Renal pelvis (tissue), 4 donors: Measurements from ENCODE around the gene CANX. TPM values are rescaled to one million over a fixed set of nuclear protein-coding genes. Genes with fewer than 3 reads are reported as not detected.

Experiments used
- DNase-seq: peaks from one replicate; pipeline ENCODE4 v3.0.0-alpha.2; 2013
- polyA plus RNA-seq, 3 donors: library from polyadenylated mRNA; unstranded; fragments of 120-200 nt; gene quantifications; one replicate each; pipeline ENCODE4 v1.2.1, GENCODE V29; 2013; ENCODE audit not compliant: insufficient read length in 3 of 3

CANX gene
- polyA plus RNA-seq, 3 donors: 495 to 588 (median 505) TPM

DNA sequence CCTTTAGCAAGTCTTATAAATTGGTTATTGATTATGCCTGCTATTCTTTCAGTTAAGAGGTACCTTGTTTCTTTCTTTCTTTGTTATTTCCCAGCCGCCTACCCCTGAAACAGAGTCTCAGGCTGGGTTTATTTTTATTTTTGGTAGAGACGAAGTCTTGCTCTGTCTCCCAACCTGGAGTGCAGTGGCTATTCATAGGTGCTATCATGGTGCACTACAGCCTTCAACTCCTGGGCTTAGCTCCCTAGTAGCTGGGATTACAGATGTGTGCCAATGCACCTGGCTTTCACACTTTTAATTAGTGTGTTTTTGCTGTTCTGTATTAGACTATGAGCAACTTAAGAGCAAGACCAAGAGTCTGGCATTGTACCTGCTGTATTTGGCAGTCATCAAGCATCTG is 48.1 kb downstream of the CANX start:
- no peak for DNase-seq

DNA sequence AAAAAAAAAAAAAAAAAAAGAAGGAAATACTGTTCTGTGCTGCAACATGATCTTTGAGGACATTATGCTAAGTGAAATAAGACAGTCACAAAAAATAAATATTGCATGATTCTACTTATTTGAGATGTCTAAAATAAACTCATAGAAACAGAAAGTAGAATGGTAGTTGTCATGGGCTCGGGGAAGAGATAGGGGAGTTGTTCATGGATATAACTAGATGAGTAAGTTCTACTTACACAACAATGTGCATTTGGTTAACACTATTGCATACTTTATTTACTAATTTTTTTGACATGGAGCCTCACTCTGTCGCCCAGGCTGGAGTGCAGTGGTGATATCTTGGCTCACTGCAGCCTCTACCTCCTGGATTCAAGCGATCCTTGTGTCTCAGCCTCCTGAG is 49.0 kb downstream of the CANX start:
- DNase-seq: no peak

DNA sequence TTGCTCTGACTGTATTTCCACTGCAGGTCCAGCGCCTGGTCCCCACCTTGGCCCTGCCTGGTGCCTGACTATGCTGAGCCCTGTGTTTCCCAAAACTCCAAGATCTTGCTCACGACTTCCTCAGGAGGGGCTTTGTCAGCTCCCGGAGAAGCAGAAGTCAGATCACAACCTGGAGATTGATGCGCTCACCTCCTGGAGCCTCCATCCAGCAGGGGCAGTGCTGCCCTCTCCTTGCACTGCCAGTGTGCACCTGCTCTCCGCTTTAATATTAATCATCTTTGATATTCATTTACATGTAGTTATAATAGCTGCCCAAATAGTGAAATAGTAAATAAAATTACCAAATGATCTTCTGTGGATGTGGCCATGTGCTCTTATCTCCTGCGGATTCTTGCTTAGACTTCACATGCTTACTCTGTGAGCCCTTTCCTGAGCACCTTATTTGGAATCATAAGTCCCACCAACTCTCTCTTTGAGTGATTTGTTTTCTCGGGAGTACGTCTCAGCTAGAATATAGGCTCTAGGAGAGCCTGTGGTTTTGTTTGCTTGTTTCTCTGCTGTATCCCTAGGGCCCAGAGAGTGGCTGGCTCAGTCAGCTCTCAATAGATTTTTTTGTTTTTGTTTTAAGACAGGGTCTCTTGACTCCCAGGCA is 51.2 kb downstream of the CANX start:
- DNase-seq: no peak

DNA sequence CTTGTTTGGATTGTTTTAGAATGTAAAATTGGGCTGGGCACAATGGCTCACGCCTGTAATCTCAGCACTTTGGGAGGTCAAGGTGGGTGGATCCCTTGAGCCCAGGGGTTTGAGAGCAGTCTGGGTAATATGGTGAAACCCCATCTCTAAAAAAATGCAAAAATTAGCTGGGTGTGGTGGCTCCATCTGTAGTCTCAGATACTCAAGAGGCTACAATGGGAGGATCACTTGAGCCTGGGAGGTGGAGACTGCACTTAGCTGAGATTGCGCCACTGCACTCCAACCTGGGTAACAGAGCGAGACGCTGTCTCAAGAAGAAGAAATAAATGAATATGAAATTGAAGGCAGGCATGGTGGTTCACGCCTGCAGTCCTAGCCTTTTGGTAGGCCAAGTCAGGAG is 55.2 kb downstream of the CANX start:
- no peak for DNase-seq

DNA sequence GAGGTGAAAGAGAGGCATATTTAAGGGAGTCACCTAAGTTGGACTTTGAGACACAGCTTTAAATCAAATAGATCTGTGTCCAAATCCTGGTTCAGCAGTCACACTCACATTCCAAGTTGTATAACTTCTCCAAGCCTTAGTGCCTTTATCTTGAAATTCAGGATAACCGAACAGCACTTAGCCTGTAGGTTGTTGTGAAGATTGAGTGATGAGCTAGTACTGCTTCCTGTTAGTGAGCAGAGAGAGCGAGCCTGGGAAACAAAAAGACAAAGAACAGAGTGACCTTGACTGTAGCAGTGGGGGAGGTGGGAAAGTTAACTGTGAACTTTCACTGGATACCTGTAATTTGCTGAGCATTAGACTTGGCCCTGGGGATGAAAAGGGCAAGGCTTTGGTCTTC is 56.3 kb downstream of the CANX start:
- peak; percentile 23 for DNase-seq

DNA sequence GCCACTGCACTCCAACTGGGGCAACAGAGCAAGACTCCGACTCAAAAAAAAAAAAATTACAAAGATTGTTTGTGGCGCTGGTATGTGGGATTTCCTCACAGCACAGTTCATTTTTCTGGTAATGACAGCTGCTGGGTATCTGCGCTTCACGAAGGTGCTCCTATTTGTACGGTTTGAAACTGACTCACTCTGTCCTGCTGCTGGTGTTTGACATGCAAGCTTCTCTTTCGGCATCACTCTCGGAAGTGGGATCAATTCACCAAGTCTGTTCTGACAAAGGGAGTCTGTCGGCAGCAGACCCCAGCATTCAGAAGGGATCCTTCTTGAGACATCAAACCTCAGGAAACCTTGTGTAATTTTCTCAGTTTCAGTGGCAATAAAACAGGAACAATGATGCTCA is 60.2 kb downstream of the CANX start:
- DNase-seq: no peak

DNA sequence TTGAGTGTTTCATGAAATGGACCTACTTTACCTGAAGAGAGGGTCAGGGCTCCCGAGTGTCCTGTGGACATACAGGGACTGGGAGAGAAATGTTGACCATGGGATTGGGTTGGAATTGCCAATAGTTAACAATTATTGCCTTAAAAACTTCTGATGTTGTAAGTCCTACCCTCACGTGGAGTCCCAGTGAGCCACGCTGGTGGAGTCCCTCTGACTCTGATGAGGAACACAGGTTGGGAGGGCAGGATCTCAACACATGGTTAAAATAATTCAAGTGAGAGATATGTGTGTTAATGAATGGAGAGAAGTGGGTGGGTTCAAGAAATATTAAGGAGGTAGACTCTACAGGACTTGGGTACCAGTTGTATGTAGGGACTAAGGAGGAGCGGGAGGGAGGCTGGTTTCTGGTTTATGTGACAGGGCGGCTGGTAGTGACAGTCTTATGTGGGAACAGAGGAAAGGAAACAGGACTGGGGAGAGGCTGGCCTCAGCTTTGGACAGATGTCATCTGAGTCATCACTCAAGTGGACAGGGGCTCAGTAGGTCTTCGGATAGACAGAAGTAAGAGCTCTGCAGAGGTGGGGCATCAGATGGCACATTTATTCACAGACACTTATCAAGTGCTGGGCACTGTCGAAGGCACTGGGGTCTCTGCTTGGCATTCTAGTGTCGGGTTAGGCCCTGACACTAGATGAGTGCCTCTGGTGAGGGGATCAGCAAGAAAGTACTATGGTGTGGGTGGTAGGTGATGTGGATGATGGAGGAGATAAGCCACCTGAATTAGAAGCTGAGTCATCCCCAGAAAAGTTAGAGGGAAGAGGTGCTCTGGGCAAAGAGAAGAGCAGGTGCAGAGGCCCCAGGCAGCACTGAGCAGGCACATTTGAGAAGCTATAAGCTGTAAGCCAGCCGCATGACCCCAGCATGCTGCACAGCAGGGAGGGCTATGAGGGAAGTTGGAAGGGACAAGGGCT is 61.1 kb downstream of the CANX start:
- no peak for DNase-seq

DNA sequence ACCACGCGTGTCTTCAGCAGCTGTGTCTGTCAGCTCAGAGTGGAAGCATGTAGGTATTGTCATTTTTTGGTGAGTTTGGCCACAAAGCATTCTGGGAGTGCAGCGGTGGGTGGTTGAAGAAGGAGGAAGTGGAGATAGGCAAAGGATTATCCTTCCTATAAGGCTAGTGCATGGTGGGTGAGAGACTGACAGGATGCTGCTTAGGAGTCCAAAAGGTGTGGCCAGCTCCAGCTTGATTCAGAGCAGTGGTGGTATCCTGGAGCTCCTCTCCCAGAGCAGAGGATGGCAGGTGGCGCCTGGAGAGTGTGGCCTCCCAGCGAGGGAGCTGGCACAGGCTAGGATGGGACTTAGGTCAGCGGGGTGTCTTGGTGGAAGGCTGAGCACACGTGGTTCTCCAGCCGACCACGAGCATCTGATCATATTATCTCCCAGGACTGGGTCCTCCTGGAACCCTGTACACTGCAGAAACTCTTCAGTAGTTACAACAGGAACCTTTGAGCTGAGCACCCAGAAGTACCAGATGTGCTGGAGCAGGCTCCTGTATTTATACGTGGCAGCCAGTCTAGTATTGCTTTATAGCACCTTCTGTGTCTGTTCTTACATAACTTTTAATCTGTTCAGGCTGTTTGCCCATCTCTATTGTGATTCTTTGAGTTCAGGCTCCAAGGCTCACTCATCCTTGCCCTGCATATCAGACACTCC is 63.5 kb downstream of the CANX start:
- DNase-seq: no peak

DNA sequence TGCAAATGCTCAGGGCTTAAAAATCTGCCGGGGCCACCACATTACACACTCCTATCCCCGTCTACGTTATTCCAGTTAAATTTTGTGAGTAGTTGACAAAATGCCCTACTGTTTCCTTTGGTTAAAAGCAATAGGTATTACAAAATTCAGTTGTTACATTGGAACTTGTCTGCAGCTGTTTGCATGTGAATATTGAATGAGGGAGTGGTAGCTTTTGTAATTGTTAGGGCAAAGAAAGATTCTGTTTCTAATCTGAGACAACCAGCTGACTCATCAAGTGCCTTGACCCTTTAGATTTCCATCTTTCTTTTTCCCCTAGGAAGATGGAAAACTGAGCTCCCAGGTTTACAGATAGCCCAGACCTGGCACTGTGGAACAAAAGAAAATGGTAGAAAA is 64.0 kb downstream of the CANX start:
- DNase-seq: no peak

DNA sequence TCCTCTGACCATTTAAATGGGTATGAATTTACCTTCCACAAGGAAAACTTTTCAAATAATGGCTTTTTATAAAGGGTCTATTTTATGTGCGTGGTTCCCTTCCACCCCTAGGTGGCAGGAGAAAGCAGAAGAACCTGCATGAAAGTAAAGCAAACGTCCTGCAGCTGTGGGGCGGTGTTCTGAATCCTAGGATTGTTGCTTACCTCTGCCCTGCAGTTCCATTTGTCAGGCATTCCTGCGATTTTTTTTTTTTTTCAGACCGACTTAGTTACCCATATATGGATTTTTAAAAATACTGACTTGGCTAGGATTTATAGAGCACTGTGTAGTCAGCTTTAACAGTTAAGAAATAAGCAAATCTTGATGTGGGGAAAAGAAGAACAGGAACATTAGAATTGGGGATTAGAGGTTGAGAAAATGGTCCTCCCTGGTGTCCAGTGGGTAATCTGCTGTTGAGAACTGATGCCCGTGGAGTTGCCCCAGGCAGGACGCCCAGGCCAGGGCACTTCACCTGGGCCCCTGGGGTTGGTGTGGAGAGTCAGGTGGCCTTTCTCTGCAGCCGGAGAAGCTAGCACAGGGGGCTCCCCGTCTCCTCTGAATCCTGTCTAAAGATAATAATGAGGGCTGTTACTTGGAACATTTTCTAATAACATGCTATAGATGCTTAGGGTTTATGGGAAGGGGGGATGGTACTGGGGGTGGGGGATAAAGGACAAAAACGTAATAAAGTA is 64.6 kb downstream of the CANX start:
- peak; percentile 81 for DNase-seq

DNA sequence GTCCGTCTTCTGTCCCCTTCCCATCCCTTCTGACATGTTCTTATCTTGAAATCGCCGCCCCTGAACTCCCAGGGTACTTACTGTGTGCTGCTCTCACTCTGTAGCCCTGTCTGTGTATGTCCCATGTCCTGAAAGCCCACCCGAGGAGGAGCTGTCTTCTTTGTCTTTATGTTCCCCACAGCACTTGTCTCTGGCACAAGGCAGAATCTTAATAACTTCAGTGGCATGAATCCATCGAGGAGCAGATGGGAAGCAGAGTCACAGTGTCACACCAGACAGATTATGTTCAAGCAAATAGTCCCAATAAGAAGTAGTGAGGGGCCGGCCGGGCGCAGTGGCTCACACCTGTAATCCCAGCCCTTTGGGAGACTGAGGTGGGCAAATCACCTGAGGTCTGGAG is 65.3 kb downstream of the CANX start:
- no peak for DNase-seq

DNA sequence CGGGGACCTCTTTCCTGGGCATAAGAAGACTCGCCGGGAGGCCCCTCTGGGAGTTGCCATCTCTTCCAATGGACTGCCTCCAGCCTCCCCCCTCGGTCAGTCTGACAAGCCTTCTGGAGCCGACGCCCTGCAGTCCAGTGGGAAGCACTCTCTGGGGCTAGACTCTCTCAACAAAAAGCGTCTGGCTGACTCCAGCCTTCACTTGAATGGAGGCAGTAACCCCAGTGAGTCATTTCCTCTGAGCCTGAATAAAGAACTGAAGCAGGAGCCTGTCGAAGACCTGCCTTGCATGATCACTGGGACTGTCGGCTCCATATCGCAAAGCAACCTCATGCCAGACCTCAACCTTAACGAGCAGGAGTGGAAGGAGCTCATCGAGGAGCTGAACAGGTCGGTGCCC is 66.6 kb downstream of the CANX start:
- no peak for DNase-seq

DNA sequence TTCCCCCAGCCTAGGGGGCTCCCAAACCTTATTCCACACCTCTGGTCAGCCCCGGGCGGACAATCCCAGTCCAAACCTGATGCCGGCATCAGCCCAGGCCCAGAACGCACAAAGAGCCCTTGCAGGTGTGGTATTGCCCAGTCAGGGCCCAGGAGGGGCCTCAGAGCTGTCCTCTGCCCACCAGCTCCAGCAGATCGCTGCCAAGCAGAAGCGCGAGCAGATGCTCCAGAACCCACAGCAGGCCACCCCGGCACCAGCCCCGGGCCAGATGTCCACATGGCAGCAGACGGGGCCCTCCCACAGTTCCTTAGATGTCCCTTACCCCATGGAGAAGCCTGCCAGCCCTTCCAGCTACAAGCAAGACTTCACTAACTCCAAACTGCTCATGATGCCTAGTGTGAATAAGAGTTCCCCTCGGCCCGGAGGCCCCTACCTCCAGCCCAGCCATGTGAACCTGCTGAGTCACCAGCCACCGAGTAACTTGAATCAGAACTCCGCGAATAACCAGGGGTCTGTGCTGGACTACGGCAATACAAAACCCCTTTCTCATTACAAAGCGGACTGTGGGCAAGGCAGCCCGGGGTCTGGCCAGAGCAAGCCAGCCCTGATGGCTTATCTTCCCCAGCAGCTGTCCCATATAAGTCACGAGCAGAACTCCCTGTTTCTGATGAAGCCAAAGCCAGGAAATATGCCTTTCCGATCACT is 67.4 kb downstream of the CANX start:
- DNase-seq: no peak

DNA sequence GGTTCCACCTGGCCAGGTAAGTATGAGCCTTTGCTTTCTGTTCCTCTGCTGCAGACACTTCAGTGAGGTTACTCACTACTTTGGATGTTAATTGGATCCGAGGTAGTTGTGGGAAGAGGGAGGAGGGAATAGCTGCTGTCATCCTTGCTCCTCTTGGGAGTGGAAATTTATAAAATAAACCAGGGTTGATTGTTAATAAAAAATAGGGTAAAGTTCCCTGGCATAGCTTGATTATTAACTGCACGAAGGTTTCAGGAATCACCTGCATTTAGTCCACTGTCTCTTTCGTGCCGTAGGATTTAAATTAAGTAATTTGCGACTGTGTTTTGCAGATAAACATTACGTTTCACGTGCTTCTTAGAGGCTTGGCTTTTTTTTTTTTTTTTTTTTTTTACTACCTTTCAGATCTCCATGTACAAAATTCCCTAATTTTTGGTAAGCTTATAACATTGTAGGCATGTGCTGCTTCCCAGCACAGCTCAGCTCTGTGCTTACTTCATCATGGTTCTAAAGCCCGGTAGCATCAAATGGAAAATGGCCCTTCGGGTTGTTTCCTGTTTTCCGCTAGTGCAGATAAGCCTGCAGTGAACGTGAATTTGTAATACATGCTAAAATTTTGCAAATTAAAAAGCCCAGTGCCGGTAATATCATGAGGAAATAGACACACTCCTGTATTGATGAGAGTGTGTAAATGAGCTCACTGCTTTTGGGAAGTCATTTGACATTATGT is 68.1 kb downstream of the CANX start:
- DNase-seq: no peak

DNA sequence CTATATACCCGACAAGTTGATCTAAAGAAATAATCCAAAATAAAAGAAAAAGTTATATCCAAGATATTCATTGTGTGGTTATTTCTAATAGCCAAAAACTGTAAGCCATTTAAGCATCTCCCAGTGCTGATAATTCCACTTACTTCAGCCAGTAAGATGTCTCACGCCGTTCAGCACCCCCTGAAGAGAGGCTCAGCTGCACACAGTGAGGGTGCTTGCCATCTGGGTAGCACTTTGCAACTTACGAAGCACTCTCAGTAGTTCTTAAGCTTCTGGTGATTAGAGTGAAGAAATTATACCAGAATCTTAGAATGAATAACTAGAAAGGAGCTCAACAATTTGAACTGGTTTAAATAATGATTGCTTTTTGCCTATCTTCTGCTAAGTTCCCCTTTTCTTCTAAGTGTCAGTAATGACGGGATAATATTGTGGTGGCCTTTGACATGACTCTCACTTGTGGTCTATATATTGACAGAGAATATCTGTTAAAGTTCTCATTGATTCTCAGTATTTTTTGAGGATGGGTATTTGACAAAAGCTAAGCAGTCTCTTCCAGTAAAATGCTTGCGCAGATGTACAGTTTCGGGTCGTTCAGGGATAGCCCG is 68.8 kb downstream of the CANX start:
- DNase-seq: no peak

DNA sequence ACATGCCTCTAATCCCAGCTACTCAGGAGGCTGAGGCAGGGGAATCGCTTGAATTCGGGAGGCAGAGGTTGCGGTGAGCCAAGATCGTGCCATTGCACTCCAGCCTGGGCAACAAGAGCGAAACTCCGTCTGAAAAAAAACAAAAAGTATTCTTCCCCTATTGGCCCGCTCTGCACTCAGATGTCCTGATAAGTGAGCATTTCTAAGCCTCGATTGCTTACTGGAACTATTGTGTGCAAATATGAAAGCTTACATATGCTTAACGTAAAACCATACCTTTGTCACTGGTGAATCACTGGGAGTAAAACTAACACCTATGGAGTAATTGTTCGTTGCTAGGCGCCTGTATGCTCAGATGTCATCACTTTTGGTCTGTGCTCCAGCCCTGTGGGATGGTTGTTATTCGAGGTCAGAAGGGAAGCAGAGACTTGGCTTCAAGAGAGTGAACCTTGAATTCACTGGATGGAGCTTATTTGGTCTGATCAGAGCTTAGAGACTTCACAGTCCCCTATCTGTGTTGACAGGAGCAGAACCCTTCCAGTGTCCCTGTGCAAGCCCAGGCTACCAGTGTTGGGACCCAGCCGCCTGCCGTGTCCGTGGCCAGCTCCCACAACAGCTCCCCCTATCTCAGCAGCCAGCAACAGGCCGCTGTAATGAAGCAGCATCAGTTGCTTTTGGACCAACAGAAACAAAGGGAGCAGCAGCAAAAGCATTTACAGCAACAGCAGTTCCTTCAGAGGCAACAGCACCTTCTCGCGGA is 69.7 kb downstream of the CANX start:
- DNase-seq: no peak

DNA sequence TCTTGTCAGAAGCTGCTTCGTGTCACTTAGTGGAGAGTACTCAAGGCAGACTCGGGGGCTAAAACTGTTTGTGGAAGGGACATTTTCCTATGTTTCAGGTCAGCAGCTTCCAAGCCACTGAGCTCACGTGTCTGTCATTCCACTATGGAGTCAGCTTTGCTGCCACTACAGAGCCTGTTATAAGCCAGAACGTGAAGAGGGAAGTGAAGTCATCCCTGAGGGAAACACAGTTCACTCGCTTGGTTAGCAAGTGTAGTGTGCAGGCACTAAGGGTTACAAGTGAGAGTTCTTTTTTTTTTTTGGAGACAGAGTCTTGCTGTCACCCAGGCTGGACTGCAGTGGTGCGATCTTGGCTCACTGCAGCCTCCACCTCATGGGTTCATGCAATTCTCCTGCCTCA is 70.5 kb downstream of the CANX start:
- no peak for DNase-seq

DNA sequence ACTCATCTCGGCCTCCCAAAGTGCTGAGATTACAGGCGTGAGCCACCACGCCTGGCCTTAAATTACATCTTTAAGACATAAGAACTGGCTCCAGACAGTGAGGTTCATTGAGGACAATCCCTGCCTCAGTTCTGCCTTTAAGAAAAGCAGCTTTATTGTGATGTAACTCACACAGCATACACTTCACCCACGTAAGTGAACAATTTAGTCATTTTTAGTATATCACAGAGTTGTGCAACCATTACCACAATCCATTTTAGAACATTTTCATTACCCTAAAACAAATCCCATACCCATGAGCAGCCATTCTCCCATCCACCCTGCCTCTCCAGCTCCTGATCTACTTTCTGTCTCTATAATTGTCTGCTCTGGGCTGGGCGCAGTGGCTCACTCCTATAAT is 71.0 kb downstream of the CANX start:
- DNase-seq: no peak

DNA sequence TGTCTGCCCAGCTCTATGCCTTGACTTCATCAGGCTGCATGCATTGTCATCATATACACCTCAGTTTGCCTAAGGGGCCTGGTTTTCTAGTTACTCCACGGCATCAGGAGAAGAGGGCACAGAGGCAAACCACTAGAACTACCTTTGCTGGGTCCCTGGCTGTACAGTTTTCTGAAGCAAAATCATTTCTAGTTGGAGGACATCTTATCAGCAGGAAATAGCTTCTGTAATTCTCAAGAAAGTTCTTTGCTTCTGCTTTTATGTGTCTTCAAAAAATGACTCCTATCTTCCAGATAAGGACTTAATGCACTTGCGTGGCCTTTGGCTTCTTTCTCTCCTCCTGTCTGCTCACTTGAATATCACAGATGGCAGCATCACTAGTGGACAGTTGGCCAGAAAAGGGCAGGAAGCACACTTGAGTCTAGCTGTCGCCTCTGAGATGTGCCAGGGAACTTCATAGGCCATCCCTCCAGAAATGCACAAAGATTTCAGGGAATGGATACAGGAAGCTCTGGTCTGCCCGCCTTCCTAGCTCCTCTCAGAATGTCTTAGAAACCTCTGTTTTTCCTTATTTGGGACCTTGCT is 72.6 kb downstream of the CANX start:
- no peak for DNase-seq
